Endothelial cell of umbilical vein (primary cell): ENCODE measurements around the gene LMO7. TPM values are rescaled to one million over a fixed set of nuclear protein-coding genes. Genes with fewer than 3 reads are reported as not detected.

Experiments
- BruUV-seq: library from RNA; stranded (reverse); fragments of 400-500 nt; replicated peaks from 2 replicates; lab custom pipeline; 2021; lab: Mats Ljungman, UMichigan
- CTCF ChIA-PET: fragments of 300-600, 350-600 bp; sonication (Branson Sonifier 250); formaldehyde crosslinking; loops from one replicate; lab custom pipeline; 2021; ENCODE audit warnings: antibody characterized with exemption, inconsistent platforms; lab: Charles Lee
- POLR2A ChIA-PET: fragments of 300-600, 350-600 bp; sonication (Branson Sonifier 250); formaldehyde crosslinking; loops from one replicate; lab custom pipeline; 2021; ENCODE audit warnings: antibody characterized with exemption, inconsistent platforms; lab: Charles Lee
- DNase-seq: peaks from one replicate; pipeline ENCODE4 v3.0.0-alpha.2; 2011; ENCODE audit warnings: low read depth, low spot score
- FAIRE-seq: peaks from 2 replicates; lab custom pipeline; 2011; peaks lifted over from hg19 to GRCh38; lab: Jason Lieb, UNC
- H2AFZ ChIP-seq: 2 replicates; pipeline ENCODE4 v1.6.0; 2012; ENCODE audit warnings: low read depth, low read length, control low read depth, inconsistent platforms
- H3K27ac ChIP-seq: 2 replicates; pipeline ENCODE4 v1.5.1; 2011; ENCODE audit warnings: low read depth, mild to moderate bottlenecking, control low read depth, low read length, moderate library complexity; ENCODE audit not compliant: insufficient read depth
- H3K27me3 ChIP-seq, 2 experiments: 2 replicates each; pipeline versions ENCODE4 v1.6.0 to v1.6.1; 2011; ENCODE audit warnings: low read length in 2 of 2, mixed read lengths in 1 of 2; ENCODE audit not compliant: control insufficient read depth in 2 of 2, insufficient read depth in 2 of 2
- H3K36me3 ChIP-seq, 2 experiments: 2 replicates in 1 of 2; 3 replicates in 1 of 2; pipeline ENCODE4 v1.5.1; 2011; ENCODE audit warnings: low read length in 2 of 2, mild to moderate bottlenecking in 1 of 2, moderate library complexity in 1 of 2; ENCODE audit not compliant: control insufficient read depth in 2 of 2, insufficient read depth in 2 of 2; ENCODE audit errors: extremely low read depth in 1 of 2
- H3K4me1 ChIP-seq: 3 replicates; pipeline ENCODE4 v1.5.1; 2011; ENCODE audit warnings: mild to moderate bottlenecking, low read length; ENCODE audit not compliant: control insufficient read depth, insufficient read depth; ENCODE audit errors: extremely low read depth
- H3K4me2 ChIP-seq: 2 replicates; pipeline ENCODE4 v1.6.1; 2011; ENCODE audit warnings: low read length, control low read depth, mixed read lengths; ENCODE audit not compliant: insufficient read depth
- H3K4me3 ChIP-seq, 3 experiments: fragments of 200-600 bp in 1 of 3; sonication (generic), shearing (Covaris generic) in 1 of 3; replicated peaks in 1 of 3; 2 replicates each; pipeline ENCODE4 v1.5.1; 2011 to 2016; ENCODE audit warnings: control low read depth in 3 of 3, low read length in 3 of 3, mild to moderate bottlenecking in 2 of 3, inconsistent platforms in 1 of 3, low read depth in 1 of 3, moderate library complexity in 1 of 3; ENCODE audit not compliant: insufficient read depth in 1 of 3
- H3K79me2 ChIP-seq: 2 replicates; pipeline ENCODE4 v1.6.0; 2012; ENCODE audit warnings: low read length, inconsistent platforms; ENCODE audit not compliant: control insufficient read depth, insufficient read depth
- H3K9ac ChIP-seq: replicated peaks from 2 replicates; pipeline ENCODE3; 2011; ENCODE audit warnings: low read length, control low read depth; ENCODE audit not compliant: insufficient read depth; ENCODE audit errors: extremely low read depth
- H3K9me1 ChIP-seq: replicated peaks from 3 replicates; pipeline ENCODE4 v1.6.0; 2011; ENCODE audit warnings: mild to moderate bottlenecking, low read length; ENCODE audit not compliant: control insufficient read depth, insufficient read depth; ENCODE audit errors: extremely low read depth
- H3K9me3 ChIP-seq: replicated peaks from 2 replicates; pipeline ENCODE4 v1.5.1; 2012; ENCODE audit warnings: low read length, inconsistent platforms; ENCODE audit not compliant: control insufficient read depth, insufficient read depth
- H4K20me1 ChIP-seq: replicated peaks from 2 replicates; pipeline ENCODE3; 2011; ENCODE audit warnings: mild to moderate bottlenecking, low read length; ENCODE audit not compliant: control insufficient read depth, insufficient read depth; ENCODE audit errors: extremely low read depth
- CTCF ChIP-seq, 2 donors: IDR thresholded peaks; 1 replicate in 1 of 2; 2 replicates in 1 of 2; pipeline ENCODE4 v1.5.1; 2011; ENCODE audit warnings: low read length in 2 of 2, mild to moderate bottlenecking in 2 of 2, moderate library complexity in 2 of 2, control low read depth in 1 of 2, inconsistent platforms in 1 of 2, low read depth in 1 of 2; ENCODE audit not compliant: insufficient read depth in 1 of 2; ENCODE audit errors: extremely low read depth in 1 of 2
- EZH2 ChIP-seq: IDR thresholded peaks from 2 replicates; pipeline ENCODE4 v1.6.1; 2012; ENCODE audit warnings: borderline replicate concordance, low read depth, mild to moderate bottlenecking, moderate library complexity, low read length, inconsistent platforms; ENCODE audit not compliant: severe bottlenecking
- FOS ChIP-seq: IDR thresholded peaks from 2 replicates; pipeline ENCODE4 v1.6.1; 2011; ENCODE audit warnings: mild to moderate bottlenecking, low read length, moderate library complexity, borderline replicate concordance; ENCODE audit not compliant: insufficient read depth
- GATA2 ChIP-seq: IDR thresholded peaks from 2 replicates; pipeline ENCODE4 v1.7.0; 2011; ENCODE audit warnings: low read depth, mild to moderate bottlenecking, moderate library complexity, mixed read lengths, low read length; ENCODE audit not compliant: insufficient read length, insufficient read depth
- JUN ChIP-seq: IDR thresholded peaks from 2 replicates; pipeline ENCODE4 v1.6.1; 2011; ENCODE audit warnings: borderline replicate concordance, low read depth; ENCODE audit not compliant: insufficient read length, insufficient read depth
- MAX ChIP-seq: IDR thresholded peaks from 2 replicates; pipeline ENCODE4 v1.6.1; 2011; ENCODE audit not compliant: insufficient read depth, insufficient read length
- MYC ChIP-seq: IDR thresholded peaks from one replicate; pipeline ENCODE4 v1.6.1; 2011; ENCODE audit warnings: mild to moderate bottlenecking, low read depth, low read length
- POLR2A ChIP-seq: IDR thresholded peaks from 2 replicates; pipeline ENCODE4 v1.6.1; 2012; ENCODE audit warnings: low read depth, mild to moderate bottlenecking, control low read depth, low read length
- POLR2AphosphoS5 ChIP-seq: IDR thresholded peaks from 2 replicates; pipeline ENCODE4 v1.6.1; 2012; ENCODE audit warnings: low read depth, mild to moderate bottlenecking, control low read depth, low read length, moderate library complexity; ENCODE audit not compliant: insufficient read depth
- dilution Hi-C: fragments of 300-500 bp; cut with MboI; formaldehyde crosslinking; loops from one replicate; pipeline ENCODE4 v1.15.0; 2019; ENCODE audit warnings: low sequenced_read_pairs; ENCODE audit not compliant: extremely low pct_ligation_motif_present
- intact Hi-C: fragments of 100-400 bp; cut with micrococcal nuclease; formaldehyde crosslinking; loops from one replicate; pipeline ENCODE4 v1.10.0; 2022
- polyA plus RNA-seq, 4 experiments: library from polyadenylated mRNA; depleted of rRNA in 3 of 4; stranded (reverse) in 3 of 4; unstranded in 1 of 4; fragments of >200 nt; gene quantifications; 2 replicates each; pipeline versions ENCODE4 v1.2.1 to v1.2.3, GENCODE V29; 2011 to 2012; ENCODE audit warnings: missing spikeins in 1 of 4
- total RNA-seq: library from RNA; stranded (reverse); gene quantifications from 2 replicates; pipeline ENCODE4 v1.2.3, GENCODE V29; 2021

Gene LMO7
- total and polyA plus RNA-seq, 2 donors (not counting 3 experiments of a cell fraction or from before 2014, with no cell fraction given): 10.5 to 21.1 TPM

GRCh38 chr13:75904012-75904411, 267.9 kb downstream of the LMO7 start:
- no peaks in the 10 kb centered on the region for H3K9me1 ChIP-seq
- no peak overlapping the region for H3K27ac ChIP-seq
- no peak overlapping the region for H3K9ac ChIP-seq
- CTCF ChIA-PET: interaction anchor here (0.6 to 1.6 kb wide), 5 partner anchors 9 to 211 kb away, joined by 3 to 4 read pairs (median 3); no protein-coding TSS in a partner anchor
- H2AFZ ChIP-seq: no peak overlapping the region
- H3K4me1 ChIP-seq: no peaks in the 10 kb centered on the region
- H3K9me3 ChIP-seq: no peaks in the 10 kb centered on the region
- intact Hi-C loops: no loop called here
- no peaks in the 10 kb centered on the region for H3K79me2 ChIP-seq
- peaks cover 4 to 6% of the 10 kb centered on the region in 2 experiments for H3K27me3 ChIP-seq
- H3K36me3 ChIP-seq: no peaks in the 10 kb centered on the region
- dilution Hi-C loops: no loop called here
- DNase-seq (no peak), FAIRE-seq (no peak)
- no peak overlapping the region for H3K4me2 ChIP-seq
- TF ChIP-seq JUN (no peak), GATA2 (no peak)
- H4K20me1 ChIP-seq: peaks cover 2% of the 10 kb centered on the region
- no peak overlapping the region for H3K4me3 ChIP-seq
- POLR2A ChIA-PET: no interaction called here
- no TSS peak for BruUV-seq

GRCh38 chr13:75906315-75906714, 270.2 kb downstream of the LMO7 start:
- Histone ChIP-seq H2AFZ (no peak overlapping the region), H3K79me2 (no peaks in the 10 kb centered on the region), H3K4me3 (no peak overlapping the region), H3K36me3 (no peaks in the 10 kb centered on the region), H3K9me1 (no peaks in the 10 kb centered on the region), H3K9ac (no peak overlapping the region), H3K4me1 (no peaks in the 10 kb centered on the region), H3K9me3 (no peaks in the 10 kb centered on the region), H3K27ac (no peak overlapping the region), H3K4me2 (no peak overlapping the region), H3K27me3 (peaks cover 4 to 6% of the 10 kb centered on the region in 2 experiments), H4K20me1 (peaks cover 2% of the 10 kb centered on the region)
- intact Hi-C loops (no loop called here), dilution Hi-C loops (no loop called here)
- TF ChIP-seq MAX: no peak
- TF ChIP-seq CTCF (IDR thresholded peaks at IDR 0.05; ENCODE audit: extremely low read depth in 1 of 2, insufficient read depth in 1 of 2, low read depth in 1 of 2, low read length in 2 of 2): no peak
- TF ChIP-seq POLR2A: no peak
- no peak for TF ChIP-seq GATA2
- no peak for TF ChIP-seq JUN
- TF ChIP-seq FOS: no peak
- TF ChIP-seq MYC: no peak
- no peak for TF ChIP-seq EZH2
- no peak for TF ChIP-seq POLR2AphosphoS5
- ChIA-PET POLR2A (no interaction called here), CTCF (no interaction called here)
- DNase-seq (no peak), FAIRE-seq (no peak)
- no TSS peak for BruUV-seq
